HG03521 (cell line): Measurements from ENCODE around the gene MROH2B.
"Not testable (repeated sequence)": the region's sequence is repeated elsewhere in the genome, so short reads cannot be mapped to it uniquely, and the experiment has no call there.

ENCODE experiments used
- ATAC-seq: cut with Tn5 transposase; IDR thresholded peaks from one replicate; pipeline ENCODE4 v1.9.1; 2021; ENCODE audit warnings: mild to moderate bottlenecking, moderate library complexity; ENCODE audit not compliant: unreplicated experiment

Gene MROH2B

GRCh38 chr5:41032973-41033372 is 38.2 kb downstream of the MROH2B start:
- ATAC-seq: no peak

DNA sequence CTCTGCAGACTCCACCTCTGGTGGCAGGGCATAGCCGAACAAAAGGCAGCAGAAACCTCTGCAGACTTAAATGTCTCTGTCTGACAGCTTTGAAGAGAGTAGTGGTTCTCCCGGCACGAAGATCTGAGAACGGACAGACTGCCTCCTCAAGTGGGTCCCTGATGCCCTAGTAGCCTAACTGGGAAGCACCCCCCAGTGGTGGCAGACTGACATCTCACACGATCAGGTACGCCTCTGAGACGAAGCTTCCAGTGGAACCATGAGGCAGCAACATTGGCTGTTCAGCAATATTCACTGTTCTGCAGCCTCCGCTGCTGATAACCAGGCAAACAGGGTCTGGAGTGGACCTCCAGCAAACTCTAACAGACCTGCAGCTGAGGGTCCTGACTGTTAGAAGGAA is 48.5 kb downstream of the MROH2B start:
- ATAC-seq: not testable (repeated sequence)

GRCh38 chr5:41012318-41012717 is 58.8 kb downstream of the MROH2B start:
- ATAC-seq: no peak

GRCh38 chr5:41010572-41010971 is 60.6 kb downstream of the MROH2B start:
- ATAC-seq: no peak

- no peak for ATAC-seq
Measured at GRCh38 chr5:41009232-41009631, 61.9 kb downstream of the MROH2B start.

DNA sequence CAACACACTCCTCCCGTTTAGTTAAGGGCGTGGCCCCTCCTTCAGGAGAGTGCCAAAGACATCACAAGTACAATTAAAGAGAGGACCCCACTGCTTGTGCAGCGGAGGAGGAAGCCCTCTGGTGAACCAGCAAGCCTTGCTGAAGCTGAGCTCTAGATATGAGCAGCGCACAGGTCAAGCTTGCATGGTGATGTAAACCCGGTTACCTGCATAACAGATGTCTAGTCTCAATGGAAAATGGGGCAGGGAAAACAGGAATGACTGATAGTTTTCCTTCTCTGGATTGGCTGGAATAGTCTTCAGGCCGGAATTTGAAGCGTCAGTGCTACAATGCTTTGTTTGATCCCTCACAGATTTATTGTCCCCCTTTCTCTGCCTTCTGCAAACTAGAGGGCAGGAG is 66.2 kb downstream of the MROH2B start:
- no peak for ATAC-seq

- no peak for ATAC-seq
Measured at GRCh38 chr5:41003670-41004376, 67.3 kb downstream of the MROH2B start.

- no peak for ATAC-seq
Measured at GRCh38 chr5:40999966-41000365, 71.2 kb downstream of the MROH2B start.

DNA sequence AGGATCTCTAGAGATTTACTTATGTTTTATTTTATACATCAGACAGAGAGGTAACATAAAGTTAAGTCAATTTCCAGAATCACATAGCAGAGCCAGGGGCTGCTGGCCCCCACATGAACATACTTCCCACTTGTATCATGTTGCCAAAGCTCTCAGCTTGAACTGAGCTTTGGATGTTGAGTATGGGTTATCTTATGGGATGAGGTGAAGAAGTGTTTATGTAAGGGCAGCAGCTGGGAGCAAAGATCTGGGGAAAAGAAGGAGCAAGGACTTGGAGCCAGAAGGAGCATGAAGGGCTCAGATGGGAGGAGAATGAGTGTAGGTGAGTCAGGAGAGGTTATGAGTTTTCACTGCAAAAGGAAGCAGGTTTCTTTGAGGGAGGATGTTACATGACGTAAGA is 72.0 kb downstream of the MROH2B start:
- ATAC-seq: no peak

- no peak for ATAC-seq
Measured at GRCh38 chr5:40995801-40996586, 75.1 kb downstream of the MROH2B start.

- ATAC-seq: no peak
Measured at GRCh38 chr5:40991981-40992559, 79.1 kb downstream of the MROH2B start.

GRCh38 chr5:40991168-40991980 is 79.8 kb downstream of the MROH2B start:
- ATAC-seq: no peak

- ATAC-seq: no peak
Measured at GRCh38 chr5:40988746-40989510, 82.2 kb downstream of the MROH2B start.

- ATAC-seq: no peak
Measured at GRCh38 chr5:40987349-40987748, 83.8 kb downstream of the MROH2B start.

DNA sequence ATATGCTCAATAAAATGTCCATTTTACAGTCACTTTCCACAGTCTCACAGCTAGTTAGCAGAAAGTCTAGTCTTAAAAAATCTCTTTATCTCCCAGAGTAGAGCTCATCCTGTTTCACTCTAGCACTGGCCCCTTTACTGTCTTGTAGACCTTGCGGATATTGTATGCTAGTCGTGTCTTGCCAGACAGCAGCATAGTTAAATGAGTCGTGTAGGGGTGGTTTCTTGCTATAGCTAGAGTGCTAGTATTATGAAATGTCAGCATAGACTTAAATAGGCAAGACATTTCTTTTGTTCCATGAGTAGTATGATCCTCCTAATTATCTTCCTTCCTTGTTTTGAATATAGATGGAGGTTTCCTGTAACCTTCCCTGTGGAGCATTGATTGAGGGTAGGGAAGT is 84.5 kb downstream of the MROH2B start:
- no peak for ATAC-seq

- no peak for ATAC-seq
Measured at GRCh38 chr5:40985501-40985900, 85.6 kb downstream of the MROH2B start.

- no peak for ATAC-seq
Measured at GRCh38 chr5:40984884-40985283, 86.3 kb downstream of the MROH2B start.

DNA sequence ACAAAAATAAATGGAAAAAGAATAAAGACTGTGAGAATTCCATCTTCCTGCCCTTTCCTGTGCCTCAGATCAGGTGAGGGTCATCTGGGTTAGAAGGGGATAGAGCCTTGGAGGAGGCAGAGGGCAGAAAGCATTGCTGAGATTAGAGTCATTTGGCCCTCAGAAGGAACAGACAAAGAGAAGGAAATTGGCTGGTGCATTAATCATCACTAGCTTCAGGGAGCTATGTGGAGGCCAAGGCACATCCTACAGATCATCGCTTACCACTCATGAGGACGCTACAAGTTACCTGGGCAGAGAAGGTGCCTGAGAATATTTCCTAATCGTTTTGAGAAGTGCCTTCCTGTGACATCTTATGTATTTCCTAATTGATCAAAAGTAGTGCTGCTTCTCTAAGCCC is 87.4 kb downstream of the MROH2B start:
- no peak for ATAC-seq

DNA sequence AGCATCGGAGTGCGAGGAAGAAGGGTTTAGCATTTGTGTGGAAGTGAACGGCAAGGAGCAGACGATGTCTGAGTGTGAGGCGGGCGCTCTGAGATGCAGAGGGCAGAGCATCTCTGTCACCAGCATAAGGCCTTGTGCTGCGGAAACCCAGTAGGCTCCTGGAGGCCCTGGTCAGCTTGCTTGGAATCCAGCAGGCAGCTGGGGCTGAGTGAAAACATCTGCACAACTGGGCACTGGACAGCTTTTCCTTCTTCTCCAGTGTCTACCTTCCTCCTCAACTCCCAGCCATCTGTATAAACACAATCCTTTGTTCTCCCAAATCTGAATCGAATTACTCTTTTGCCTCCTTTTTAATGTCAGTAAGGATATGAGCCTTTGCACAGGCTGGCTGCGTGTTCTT is 89.7 kb downstream of the MROH2B start:
- ATAC-seq: no peak

- ATAC-seq: no peak
Measured at GRCh38 chr5:40976836-40977235, 94.3 kb downstream of the MROH2B start.

GRCh38 chr5:40976041-40976440 is 95.1 kb downstream of the MROH2B start:
- no peak for ATAC-seq
